Measurements from ENCODE around the gene RPH3AL. TPM values are rescaled to one million over a fixed set of nuclear protein-coding genes. Genes with fewer than 3 reads are reported as not detected.

Gene RPH3AL
- total RNA-seq, 2 donors from 2014 or later = 1.3 to 3.5 TPM

DNA sequence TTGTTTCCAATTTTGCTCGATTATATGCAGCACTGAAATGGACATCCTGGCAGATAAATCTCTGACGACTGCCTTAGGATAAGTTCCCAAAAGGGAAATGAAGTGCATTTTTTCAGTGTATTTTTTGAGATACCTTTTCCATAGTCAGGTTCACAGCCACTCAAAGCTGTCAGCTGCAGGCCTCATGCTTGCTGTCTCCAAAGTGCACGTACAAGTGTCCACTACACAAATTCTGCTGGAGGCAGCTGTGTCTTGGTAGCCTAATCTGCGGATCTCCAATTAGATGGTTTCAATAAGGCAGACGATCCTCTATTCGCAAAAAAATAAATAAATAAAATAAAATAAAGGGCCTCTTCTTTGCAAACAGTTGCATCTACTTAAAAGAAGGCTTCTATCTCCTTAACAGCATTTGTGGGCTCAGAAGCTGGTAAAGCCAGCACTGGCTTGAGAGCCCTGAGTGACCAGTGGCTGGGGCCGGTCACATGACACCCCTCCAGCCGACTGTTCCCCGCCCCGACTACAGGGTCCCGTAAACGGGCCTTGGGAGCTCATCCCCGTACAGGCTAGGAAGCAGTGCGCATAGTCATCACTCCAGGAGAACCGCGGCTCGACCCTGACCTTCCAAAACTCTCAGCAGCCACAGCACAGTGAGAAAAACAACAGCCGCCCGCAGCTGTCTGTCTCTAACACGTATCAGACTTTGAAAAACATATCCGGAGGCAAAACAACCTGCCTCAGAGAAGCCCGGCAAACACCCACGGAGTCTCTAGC is 18.8 kb downstream of the RPH3AL start:
- no peak overlapping the region for H3K4me3 Mint-ChIP-seq
- no peak overlapping the region for H3K27ac Mint-ChIP-seq
- ATAC-seq (no peak), DNase-seq (no peak)
- no peaks in the 10 kb centered on the region for H3K36me3 Mint-ChIP-seq (ENCODE audit: low read depth)
- H3K9me3 ChIP-seq (ENCODE audit: control insufficient read depth, low read length, poor library complexity, severe bottlenecking) = no peaks in the 10 kb centered on the region
- peaks cover 9% of the 10 kb centered on the region for H3K4me1 Mint-ChIP-seq
- peaks cover 37% of the 10 kb centered on the region for H3K27me3 Mint-ChIP-seq

DNA sequence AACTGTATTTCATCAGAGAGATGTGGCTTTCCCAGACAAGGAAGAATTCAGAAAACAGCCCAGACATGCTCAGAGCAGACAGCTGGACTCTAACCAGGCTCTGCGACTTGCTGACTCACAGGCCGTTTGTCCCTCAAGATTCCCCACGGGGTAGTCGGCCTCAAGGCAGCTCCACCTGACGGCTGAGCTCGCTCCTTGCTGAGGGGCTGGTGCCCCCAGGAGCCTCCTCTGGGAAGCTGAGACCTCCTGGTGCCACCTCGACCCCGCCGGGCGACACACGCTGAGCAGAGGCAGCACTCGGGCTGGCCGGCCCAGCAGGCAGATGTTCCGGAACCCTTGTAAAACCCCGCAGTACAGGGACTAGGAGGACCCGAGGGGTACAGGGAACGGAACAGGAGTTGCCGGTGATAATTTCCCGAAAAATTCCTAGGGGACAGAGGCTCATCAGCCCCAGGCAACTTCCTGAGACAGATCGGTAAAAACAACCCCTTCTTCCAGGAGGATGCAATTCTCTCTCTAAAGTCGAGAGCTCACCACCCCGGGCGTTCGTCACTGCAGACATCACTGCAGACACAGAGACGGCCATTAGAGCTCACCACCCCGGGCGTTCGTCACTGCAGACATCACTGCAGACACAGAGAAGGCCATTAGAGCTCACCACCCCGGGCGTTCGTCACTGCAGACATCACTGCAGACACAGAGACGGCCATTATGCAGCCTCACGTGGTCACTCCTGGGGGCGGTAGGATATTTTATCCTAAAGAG is 19.9 kb downstream of the RPH3AL start:
- no peak for DNase-seq
- ATAC-seq = no peak
- H3K9me3 ChIP-seq (ENCODE audit: control insufficient read depth, low read length, poor library complexity, severe bottlenecking) = no peaks in the 10 kb centered on the region
- peaks cover 36% of the 10 kb centered on the region for H3K27me3 Mint-ChIP-seq
- H3K36me3 Mint-ChIP-seq (ENCODE audit: low read depth) = no peaks in the 10 kb centered on the region
- peaks cover 9% of the 10 kb centered on the region for H3K4me1 Mint-ChIP-seq
- no peak overlapping the region for H3K4me3 Mint-ChIP-seq
- no peak overlapping the region for H3K27ac Mint-ChIP-seq

DNA sequence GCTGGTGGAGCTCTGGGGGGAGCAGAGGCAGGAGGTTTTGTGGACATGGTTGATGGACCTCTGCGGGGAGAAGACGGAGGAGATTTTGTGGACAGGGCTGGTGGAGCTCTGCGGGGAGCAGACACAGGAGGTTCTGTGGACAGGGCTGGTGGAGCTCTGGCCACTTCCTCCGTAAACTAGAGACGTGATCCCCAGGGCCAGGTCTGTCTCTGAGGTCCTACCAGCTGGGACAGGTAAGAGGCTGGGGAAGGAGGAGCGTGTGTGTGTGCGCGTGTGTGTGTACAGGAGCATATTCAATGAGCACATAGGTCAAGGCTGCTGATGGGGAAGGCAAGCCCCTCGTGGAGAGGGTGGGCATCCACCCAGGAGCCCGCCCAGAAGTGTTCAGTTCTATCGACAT is 20.6 kb downstream of the RPH3AL start:
- no peaks in the 10 kb centered on the region for H3K9me3 ChIP-seq (ENCODE audit: control insufficient read depth, low read length, poor library complexity, severe bottlenecking)
- Mint-ChIP-seq H3K4me1 (peaks cover 12% of the 10 kb centered on the region), H3K36me3 (ENCODE audit: low read depth) (peaks cover 2% of the 10 kb centered on the region), H3K4me3 (peak overlapping the region; percentile 53), H3K27ac (no peak overlapping the region), H3K27me3 (peaks cover 28% of the 10 kb centered on the region)
- DNase-seq = no peak
- no peak for ATAC-seq

DNA sequence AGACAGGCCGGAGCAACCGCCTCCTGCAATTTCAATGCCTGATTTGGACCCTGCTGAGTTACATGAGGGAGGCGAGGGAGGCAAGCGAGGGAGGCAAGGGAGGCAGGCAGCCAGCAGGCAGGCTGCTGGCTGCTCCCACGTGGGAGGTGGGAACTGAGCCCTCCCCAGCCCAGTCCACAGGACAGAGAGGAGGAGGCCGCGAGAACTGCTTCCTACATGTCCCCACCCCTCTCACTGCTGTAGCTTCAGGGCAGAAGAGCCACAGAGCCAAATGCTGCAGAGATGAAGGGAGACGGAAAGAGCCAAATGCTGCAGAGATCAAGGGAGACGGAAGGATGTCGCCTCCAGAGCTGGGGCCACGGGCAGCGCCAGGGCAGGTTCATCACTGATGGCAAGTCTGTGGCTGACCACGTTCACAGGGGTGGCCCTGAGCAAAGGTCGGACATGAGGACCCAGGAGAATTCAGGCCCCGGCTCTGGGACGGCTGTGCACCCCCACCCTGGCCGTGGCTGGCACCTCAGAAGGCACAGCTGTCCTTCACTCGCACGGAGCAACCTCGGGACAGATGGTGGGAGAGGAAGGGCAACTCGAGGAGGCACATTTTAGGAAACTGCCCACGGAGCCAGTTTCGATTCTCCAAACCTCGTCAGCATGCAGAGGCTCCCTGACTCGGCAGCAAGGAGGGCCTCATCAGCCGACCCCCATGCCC is 21.5 kb downstream of the RPH3AL start:
- H3K36me3 Mint-ChIP-seq (ENCODE audit: low read depth) = peaks cover 3% of the 10 kb centered on the region
- no peak for DNase-seq
- H3K27me3 Mint-ChIP-seq = peaks cover 21% of the 10 kb centered on the region
- peak; percentile 69 for ATAC-seq
- peak overlapping the region; percentile 85 for H3K4me3 Mint-ChIP-seq
- no peak overlapping the region for H3K27ac Mint-ChIP-seq
- H3K9me3 ChIP-seq (ENCODE audit: control insufficient read depth, low read length, poor library complexity, severe bottlenecking) = no peaks in the 10 kb centered on the region
- H3K4me1 Mint-ChIP-seq = peaks cover 8% of the 10 kb centered on the region

DNA sequence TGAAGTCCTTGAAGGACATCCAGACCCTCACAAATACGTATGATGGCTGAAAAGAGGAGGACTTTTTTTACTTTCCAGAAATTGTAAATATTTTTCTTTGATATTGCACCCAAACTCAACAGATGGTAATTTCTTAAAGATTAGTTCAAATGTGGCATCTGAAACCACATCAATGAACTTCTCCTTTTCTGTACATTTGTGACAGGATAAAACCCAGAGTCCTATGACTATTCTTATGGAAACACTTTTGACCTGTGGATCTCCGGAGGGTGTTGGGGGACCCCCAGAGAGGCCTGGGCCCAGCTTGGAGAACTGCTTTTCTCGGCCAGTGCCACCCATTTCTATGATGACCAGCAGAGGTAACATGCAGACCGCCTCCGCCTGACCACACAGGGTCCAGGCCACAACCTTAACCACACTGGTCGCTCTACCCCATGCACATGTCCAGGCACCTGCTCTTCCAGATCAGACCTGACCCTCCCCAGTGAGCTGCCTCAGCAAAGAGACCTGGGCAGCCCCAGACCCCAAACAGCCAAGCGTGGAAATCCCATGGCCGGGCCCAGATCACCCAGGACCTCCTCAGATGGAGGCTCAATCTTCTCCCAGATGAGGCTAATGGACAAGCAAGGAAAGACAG is 22.7 kb downstream of the RPH3AL start:
- no peak overlapping the region for H3K27ac Mint-ChIP-seq
- H3K4me1 Mint-ChIP-seq = peaks cover 8% of the 10 kb centered on the region
- ATAC-seq (no peak), DNase-seq (no peak)
- H3K27me3 Mint-ChIP-seq = peaks cover 9% of the 10 kb centered on the region
- H3K4me3 Mint-ChIP-seq = no peak overlapping the region
- H3K9me3 ChIP-seq (ENCODE audit: control insufficient read depth, low read length, poor library complexity, severe bottlenecking) = no peaks in the 10 kb centered on the region
- H3K36me3 Mint-ChIP-seq (ENCODE audit: low read depth) = peaks cover 3% of the 10 kb centered on the region

DNA sequence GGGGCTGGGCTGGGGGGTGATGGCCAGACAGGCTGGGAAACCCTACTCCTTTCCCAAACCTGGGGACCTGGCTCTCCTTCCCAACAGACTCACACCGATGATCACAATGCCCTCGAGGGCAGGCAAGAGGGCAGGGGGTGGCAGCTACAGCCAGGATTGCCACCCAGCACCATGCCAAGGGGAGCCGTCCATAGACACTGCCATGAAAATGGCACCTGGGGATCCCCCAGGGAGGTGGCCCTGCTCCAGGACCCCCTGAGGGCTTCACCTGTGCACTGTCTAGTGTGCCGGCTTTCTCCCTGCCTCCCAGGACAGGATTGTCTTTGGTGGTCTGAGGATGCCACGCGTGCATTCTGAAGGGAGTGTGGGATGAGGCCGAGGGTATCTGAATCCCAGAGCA is 24.6 kb downstream of the RPH3AL start:
- peaks cover 3% of the 10 kb centered on the region for H3K36me3 Mint-ChIP-seq (ENCODE audit: low read depth)
- no peak overlapping the region for H3K4me3 Mint-ChIP-seq
- peaks cover 8% of the 10 kb centered on the region for H3K4me1 Mint-ChIP-seq
- no peaks in the 10 kb centered on the region for H3K9me3 ChIP-seq (ENCODE audit: control insufficient read depth, low read length, poor library complexity, severe bottlenecking)
- no peak for ATAC-seq
- no peak overlapping the region for H3K27ac Mint-ChIP-seq
- H3K27me3 Mint-ChIP-seq = peaks cover 7% of the 10 kb centered on the region
- no peak for DNase-seq

DNA sequence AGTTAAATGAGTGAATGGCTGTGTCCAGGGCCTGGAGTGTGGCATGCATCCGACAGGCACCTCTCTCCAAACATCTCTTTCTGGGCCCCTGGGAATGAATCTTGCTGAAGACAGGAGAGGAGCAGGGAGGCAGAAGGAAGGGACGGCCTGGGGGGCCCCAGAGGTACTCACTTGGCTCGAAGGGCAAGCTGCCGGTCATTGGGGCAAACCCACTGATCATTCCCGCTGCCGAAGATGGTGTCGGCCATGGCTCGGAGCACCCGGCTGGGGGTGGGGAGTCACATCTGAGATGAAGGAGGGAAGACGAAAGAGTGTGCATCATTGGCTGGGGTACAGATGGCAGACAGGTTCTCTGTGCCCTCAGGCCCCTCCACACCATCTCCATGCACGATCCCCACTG is 25.3 kb downstream of the RPH3AL start:
- no peak for DNase-seq
- ATAC-seq = no peak
- peaks cover 3% of the 10 kb centered on the region for H3K36me3 Mint-ChIP-seq (ENCODE audit: low read depth)

DNA sequence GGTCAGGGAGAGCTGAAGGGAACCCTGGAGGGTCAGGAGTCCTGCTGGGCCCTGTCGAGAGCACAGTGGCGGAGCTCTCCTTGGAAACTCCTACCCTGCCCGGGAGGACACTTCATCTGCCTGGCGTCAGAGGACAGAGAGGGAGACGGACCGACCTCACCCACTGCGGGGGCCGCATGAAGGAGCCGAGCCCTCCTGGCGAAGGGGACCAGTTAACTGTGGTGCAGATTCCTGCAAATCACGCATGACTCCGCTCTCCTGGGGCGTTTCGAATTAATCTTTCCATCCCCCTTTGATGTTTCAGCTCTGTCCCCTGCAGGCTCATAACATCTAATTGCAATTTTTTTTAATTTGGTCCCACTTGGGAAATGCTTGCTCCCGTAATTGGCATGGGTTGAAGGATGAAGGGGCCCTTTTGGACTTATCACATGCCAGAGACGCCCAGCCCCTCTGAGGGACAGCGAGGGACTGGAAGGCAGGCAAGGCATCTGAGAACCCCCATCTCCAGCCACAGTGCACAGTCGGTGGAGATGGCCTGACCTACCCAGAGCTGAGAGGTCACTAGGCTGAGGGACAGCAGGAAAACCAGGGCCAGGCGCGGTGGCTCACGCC is 26.5 kb downstream of the RPH3AL start:
- Mint-ChIP-seq H3K4me1 (peaks cover 5% of the 10 kb centered on the region), H3K36me3 (ENCODE audit: low read depth) (peaks cover 3% of the 10 kb centered on the region), H3K27me3 (no peaks in the 10 kb centered on the region), H3K4me3 (no peak overlapping the region), H3K27ac (no peak overlapping the region)
- no peaks in the 10 kb centered on the region for H3K9me3 ChIP-seq (ENCODE audit: control insufficient read depth, low read length, poor library complexity, severe bottlenecking)
- ATAC-seq (no peak), DNase-seq (no peak)

More for the DNA sequence above, 25.3 kb downstream of the RPH3AL start:
- H3K27ac Mint-ChIP-seq = no peak overlapping the region
- peaks cover 7% of the 10 kb centered on the region for H3K27me3 Mint-ChIP-seq
- H3K4me1 Mint-ChIP-seq = peaks cover 8% of the 10 kb centered on the region
- H3K4me3 Mint-ChIP-seq = no peak overlapping the region
- H3K9me3 ChIP-seq (ENCODE audit: control insufficient read depth, low read length, poor library complexity, severe bottlenecking) = no peaks in the 10 kb centered on the region

DNA sequence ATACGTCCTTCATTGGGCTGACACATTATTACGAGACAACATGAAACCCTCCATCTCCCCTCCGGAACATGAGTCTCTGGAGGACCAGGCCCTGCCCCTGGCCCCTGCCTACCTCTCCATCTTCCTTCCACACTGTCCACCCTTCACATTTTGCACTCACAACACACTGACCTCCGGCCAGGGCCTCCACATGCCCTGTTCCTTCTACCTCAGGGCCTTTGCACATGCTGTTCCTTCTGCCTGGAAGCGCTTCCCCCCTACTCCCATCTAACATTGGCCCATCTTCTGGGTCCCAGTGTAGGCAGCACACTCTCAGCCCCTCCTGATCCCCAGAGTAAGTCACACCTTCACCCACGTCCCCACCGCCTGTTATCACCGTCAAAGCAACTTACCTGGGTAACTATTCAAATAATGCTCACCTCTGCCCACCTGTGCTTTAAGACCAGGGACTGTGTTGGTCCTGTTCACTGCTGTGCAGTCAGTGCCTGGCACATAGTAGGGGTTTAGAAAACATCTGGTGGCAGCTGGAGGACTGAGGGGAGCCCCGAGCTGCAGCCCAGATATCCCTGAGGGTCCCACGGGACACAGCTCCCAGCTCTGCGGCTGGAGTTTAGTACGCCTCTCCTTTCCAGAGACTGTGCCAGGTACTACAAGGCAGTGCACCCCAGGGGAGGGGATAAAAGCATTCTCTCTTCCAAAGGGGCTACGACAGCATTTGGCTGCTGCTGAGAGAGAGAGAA is 27.2 kb downstream of the RPH3AL start:
- no peaks in the 10 kb centered on the region for H3K9me3 ChIP-seq (ENCODE audit: control insufficient read depth, low read length, poor library complexity, severe bottlenecking)
- Mint-ChIP-seq H3K4me1 (peaks cover 3% of the 10 kb centered on the region), H3K27me3 (no peaks in the 10 kb centered on the region), H3K4me3 (no peak overlapping the region), H3K27ac (peak overlapping the region; percentile 1), H3K36me3 (ENCODE audit: low read depth) (peaks cover 3% of the 10 kb centered on the region)
- no peak for ATAC-seq
- no peak for DNase-seq

DNA sequence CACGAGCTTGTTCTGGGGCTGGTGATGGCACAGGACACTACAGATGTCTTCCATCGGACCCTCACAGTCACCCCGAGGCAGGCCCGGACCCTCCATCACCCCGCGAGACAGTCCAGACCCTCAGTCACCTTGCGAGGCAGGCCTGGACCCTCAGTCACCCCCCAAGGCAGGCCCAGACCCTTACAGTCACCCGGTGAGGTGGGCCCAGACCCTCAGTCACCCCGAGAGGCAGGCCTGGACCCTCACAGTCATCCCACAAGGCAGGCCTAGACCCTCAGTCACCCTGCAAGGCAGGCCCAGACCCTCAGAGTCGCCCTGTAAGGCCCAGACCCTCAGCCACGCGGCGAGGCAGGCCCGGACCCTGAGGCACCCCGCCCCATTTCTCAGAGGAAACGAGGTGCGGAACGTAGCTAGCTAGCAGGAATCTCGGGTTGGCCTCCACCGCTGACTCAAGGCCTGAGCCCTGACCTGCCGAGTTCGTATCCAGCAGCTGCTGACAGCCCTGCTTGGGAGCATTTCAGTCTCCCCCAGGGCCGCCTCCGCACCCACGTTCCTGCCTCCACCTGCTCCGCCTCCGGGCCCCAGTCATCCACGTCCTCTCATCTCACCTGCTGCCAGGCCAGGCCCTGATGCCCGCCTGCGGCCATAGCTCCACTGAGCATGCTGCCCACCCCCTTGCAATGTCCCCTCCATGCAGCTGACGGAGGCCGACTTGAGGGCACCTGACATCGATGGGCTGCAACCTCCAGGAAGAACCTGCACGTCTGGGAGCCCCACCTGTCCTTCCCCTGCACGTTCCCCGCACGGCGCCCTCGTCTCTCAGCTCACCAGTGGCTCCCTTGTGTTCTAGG is 28.7 kb downstream of the RPH3AL start:
- no peak for DNase-seq
- Mint-ChIP-seq H3K36me3 (ENCODE audit: low read depth) (peaks cover 3% of the 10 kb centered on the region), H3K27me3 (no peaks in the 10 kb centered on the region), H3K4me3 (no peak overlapping the region), H3K27ac (no peak overlapping the region), H3K4me1 (peaks cover 3% of the 10 kb centered on the region)
- H3K9me3 ChIP-seq (ENCODE audit: control insufficient read depth, low read length, poor library complexity, severe bottlenecking) = no peaks in the 10 kb centered on the region
- ATAC-seq = no peak

DNA sequence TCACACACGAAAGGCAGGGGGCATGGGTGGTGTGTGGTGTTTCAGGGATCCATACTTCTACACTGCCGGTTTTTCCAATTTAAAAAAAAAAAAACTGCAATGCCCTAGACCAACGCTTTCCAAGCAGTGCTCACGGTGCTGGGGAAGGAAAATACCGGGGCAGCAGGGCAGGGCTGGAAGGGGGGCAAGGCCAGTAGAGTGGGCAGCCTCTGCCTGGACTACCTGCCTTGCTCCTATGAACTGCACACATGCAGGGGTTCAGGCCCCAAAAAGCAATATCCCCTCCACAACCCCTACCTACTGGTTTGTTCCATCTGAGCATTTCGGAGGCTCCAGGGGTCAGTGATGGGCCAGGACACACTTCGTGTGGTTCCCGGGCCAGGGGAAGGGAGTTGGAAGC is 29.4 kb downstream of the RPH3AL start:
- DNase-seq (no peak), ATAC-seq (no peak)
- Mint-ChIP-seq H3K27ac (no peak overlapping the region), H3K4me3 (no peak overlapping the region), H3K27me3 (no peaks in the 10 kb centered on the region), H3K4me1 (peaks cover 3% of the 10 kb centered on the region), H3K36me3 (ENCODE audit: low read depth) (peaks cover 3% of the 10 kb centered on the region)
- no peaks in the 10 kb centered on the region for H3K9me3 ChIP-seq (ENCODE audit: control insufficient read depth, low read length, poor library complexity, severe bottlenecking)

All from T-helper 17 cell (primary cell).